ENCODE results near the gene ELOVL2. TPM values are rescaled to one million over a fixed set of nuclear protein-coding genes. Genes with fewer than 3 reads are reported as not detected.

Gene ELOVL2
- total RNA-seq, 2 experiments from 2014 or later, result not detected

- H3K4me1 Mint-ChIP-seq (ENCODE audit: low read depth), result peaks cover 3% of the 10 kb centered on the region
- peaks cover 7% of the 10 kb centered on the region for H3K9me3 Mint-ChIP-seq
- peaks cover 5% of the 10 kb centered on the region for H3K27me3 Mint-ChIP-seq
- H3K4me3 Mint-ChIP-seq, result no peak overlapping the region
- H3K36me3 Mint-ChIP-seq (ENCODE audit: low read depth), result no peaks in the 10 kb centered on the region
- ATAC-seq (no peak), DNase-seq (no peak)
- intact Hi-C loops (cut with micrococcal nuclease), result no loop called here
- no peak for TF ChIP-seq CTCF (IDR thresholded peaks at IDR 0.05)
- H3K27ac Mint-ChIP-seq, result no peak overlapping the region
- CTCF ChIA-PET, result interaction anchor here (1.9 kb wide), 1 partner anchor 14 kb away, joined by 10 read pairs; no protein-coding TSS in a partner anchor
- POLR2A ChIA-PET, result no interaction called here
Measured at GRCh38 chr6:10968776-10969175, 75.3 kb downstream of the ELOVL2 start.

GRCh38 chr6:10964684-10965083 is 79.4 kb downstream of the ELOVL2 start:
- H3K4me3 Mint-ChIP-seq, result no peak overlapping the region
- POLR2A ChIA-PET, result no interaction called here
- intact Hi-C loops (cut with micrococcal nuclease), result no loop called here
- ATAC-seq (no peak), DNase-seq (no peak)
- H3K27ac Mint-ChIP-seq, result no peak overlapping the region
- H3K4me1 Mint-ChIP-seq (ENCODE audit: low read depth), result peaks cover 3% of the 10 kb centered on the region
- H3K27me3 Mint-ChIP-seq, result peaks cover 6% of the 10 kb centered on the region
- CTCF ChIA-PET, result interaction anchor here (1.2 kb wide), 1 partner anchor 10 kb away, joined by 4 read pairs; no protein-coding TSS in a partner anchor
- H3K9me3 Mint-ChIP-seq, result peaks cover 7% of the 10 kb centered on the region
- no peaks in the 10 kb centered on the region for H3K36me3 Mint-ChIP-seq (ENCODE audit: low read depth)
- no peak for TF ChIP-seq CTCF (IDR thresholded peaks at IDR 0.05)

GRCh38 chr6:10963113-10963512 is 81.0 kb downstream of the ELOVL2 start:
- H3K4me1 Mint-ChIP-seq (ENCODE audit: low read depth), result peaks cover 3% of the 10 kb centered on the region
- no peak overlapping the region for H3K4me3 Mint-ChIP-seq
- peaks cover 7% of the 10 kb centered on the region for H3K9me3 Mint-ChIP-seq
- DNase-seq (no peak), ATAC-seq (no peak)
- intact Hi-C loops (cut with micrococcal nuclease), result no loop called here
- ChIA-PET POLR2A (no interaction called here), CTCF (interaction anchor here (1.7 kb wide), 1 partner anchor 9 kb away, joined by 8 read pairs; no protein-coding TSS in a partner anchor)
- no peak for TF ChIP-seq CTCF (IDR thresholded peaks at IDR 0.05)
- no peaks in the 10 kb centered on the region for H3K36me3 Mint-ChIP-seq (ENCODE audit: low read depth)
- no peak overlapping the region for H3K27ac Mint-ChIP-seq
- peaks cover 8% of the 10 kb centered on the region for H3K27me3 Mint-ChIP-seq

GRCh38 chr6:10962673-10963072 is 81.4 kb downstream of the ELOVL2 start:
- Mint-ChIP-seq H3K4me3 (no peak overlapping the region), H3K36me3 (ENCODE audit: low read depth) (no peaks in the 10 kb centered on the region)
- TF ChIP-seq CTCF (IDR thresholded peaks at IDR 0.05), result no peak

GRCh38 chr6:10961837-10962236 is 82.3 kb downstream of the ELOVL2 start:
- no peak for ATAC-seq
- no peaks in the 10 kb centered on the region for H3K36me3 Mint-ChIP-seq (ENCODE audit: low read depth)
- ChIA-PET CTCF (interaction anchor here (0.8 kb wide), 1 partner anchor 107 kb away, joined by 3 read pairs; no protein-coding TSS in a partner anchor), POLR2A (no interaction called here)
- no peak overlapping the region for H3K4me3 Mint-ChIP-seq
- H3K9me3 Mint-ChIP-seq, result peaks cover 3% of the 10 kb centered on the region
- H3K27me3 Mint-ChIP-seq, result peaks cover 8% of the 10 kb centered on the region
- TF ChIP-seq CTCF (IDR thresholded peaks at IDR 0.05), result no peak
- peaks cover 3% of the 10 kb centered on the region for H3K4me1 Mint-ChIP-seq (ENCODE audit: low read depth)
- DNase-seq, result no peak
- H3K27ac Mint-ChIP-seq, result no peak overlapping the region
- intact Hi-C loops (cut with micrococcal nuclease), result no loop called here

More at GRCh38 chr6:10962673-10963072, 81.4 kb downstream of the ELOVL2 start:
- intact Hi-C loops (cut with micrococcal nuclease), result no loop called here
- Mint-ChIP-seq H3K9me3 (peaks cover 3% of the 10 kb centered on the region), H3K27ac (no peak overlapping the region), H3K4me1 (ENCODE audit: low read depth) (peaks cover 3% of the 10 kb centered on the region), H3K27me3 (peaks cover 8% of the 10 kb centered on the region)
- DNase-seq (no peak), ATAC-seq (no peak)
- POLR2A ChIA-PET, result no interaction called here
- CTCF ChIA-PET, result interaction anchor here (1.7 kb wide), 1 partner anchor 8 kb away, joined by 8 read pairs; no protein-coding TSS in a partner anchor
